Breast epithelium (tissue), 3 donors: ENCODE measurements around the gene WWP2.

Experiments used
- POLR2A ChIP-seq: fragments of 450-650 bp; IDR thresholded peaks from one replicate; pipeline ENCODE4 v1.6.1; 2016; ENCODE audit warnings: antibody characterized with exemption, mild to moderate bottlenecking, moderate library complexity
- POLR2AphosphoS5 ChIP-seq, 3 donors: sonication (generic); formaldehyde crosslinking; IDR thresholded peaks; one replicate each; pipeline ENCODE4 v1.6.1; 2017; ENCODE audit warnings: antibody characterized with exemption in 3 of 3
- TF ChIP-seq, protein P1 (sequence below), 3 donors: fragments of 450-650 bp; IDR thresholded peaks; one replicate each; pipeline ENCODE4 v1.5.1; 2016 to 2017; ENCODE audit warnings: antibody characterized with exemption in 3 of 3, mild to moderate bottlenecking in 3 of 3, moderate library complexity in 3 of 3

DNA sequence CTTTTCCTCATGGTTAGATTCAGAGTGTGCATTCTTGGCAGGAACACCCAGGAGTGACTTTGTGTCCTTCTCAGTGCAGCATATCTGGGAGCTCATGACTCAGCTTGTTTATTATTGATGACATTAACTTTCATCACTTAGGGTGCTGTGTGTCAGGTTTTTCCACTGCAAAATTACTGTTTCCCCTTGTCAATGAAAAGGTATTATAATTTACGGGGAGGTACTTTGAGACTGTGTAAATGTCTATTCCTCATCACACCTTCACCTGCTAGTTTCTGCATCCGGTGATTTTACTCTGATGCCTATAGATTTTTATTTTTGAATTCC is 50.5 kb downstream of the WWP2 start:
- TF ChIP-seq POLR2A (no peak), POLR2AphosphoS5 (IDR thresholded peaks at IDR 0.05) (no peak)
- TF ChIP-seq, protein P1, sequence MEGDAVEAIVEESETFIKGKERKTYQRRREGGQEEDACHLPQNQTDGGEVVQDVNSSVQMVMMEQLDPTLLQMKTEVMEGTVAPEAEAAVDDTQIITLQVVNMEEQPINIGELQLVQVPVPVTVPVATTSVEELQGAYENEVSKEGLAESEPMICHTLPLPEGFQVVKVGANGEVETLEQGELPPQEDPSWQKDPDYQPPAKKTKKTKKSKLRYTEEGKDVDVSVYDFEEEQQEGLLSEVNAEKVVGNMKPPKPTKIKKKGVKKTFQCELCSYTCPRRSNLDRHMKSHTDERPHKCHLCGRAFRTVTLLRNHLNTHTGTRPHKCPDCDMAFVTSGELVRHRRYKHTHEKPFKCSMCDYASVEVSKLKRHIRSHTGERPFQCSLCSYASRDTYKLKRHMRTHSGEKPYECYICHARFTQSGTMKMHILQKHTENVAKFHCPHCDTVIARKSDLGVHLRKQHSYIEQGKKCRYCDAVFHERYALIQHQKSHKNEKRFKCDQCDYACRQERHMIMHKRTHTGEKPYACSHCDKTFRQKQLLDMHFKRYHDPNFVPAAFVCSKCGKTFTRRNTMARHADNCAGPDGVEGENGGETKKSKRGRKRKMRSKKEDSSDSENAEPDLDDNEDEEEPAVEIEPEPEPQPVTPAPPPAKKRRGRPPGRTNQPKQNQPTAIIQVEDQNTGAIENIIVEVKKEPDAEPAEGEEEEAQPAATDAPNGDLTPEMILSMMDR (IDR thresholded peaks at IDR 0.05) = no peak
